Parathyroid adenoma (tissue), 2 donors: ENCODE data around the gene COQ8B.

Source experiments
- H2AFZ ChIP-seq: fragments of 300-600 bp; sonication (generic); one replicate; pipeline ENCODE4 v1.7.0; 2017; ENCODE audit warnings: antibody characterized with exemption, mild to moderate bottlenecking
- H3K27ac ChIP-seq: fragments of 300-600 bp; sonication (generic); one replicate; pipeline ENCODE4 v1.7.0; 2017
- H3K27me3 ChIP-seq: fragments of 300-600 bp; sonication (generic); one replicate; pipeline ENCODE4 v1.7.0; 2017; ENCODE audit warnings: low read length; ENCODE audit not compliant: control insufficient read depth, insufficient read depth
- H3K36me3 ChIP-seq: fragments of 300-600 bp; sonication (generic); one replicate; pipeline ENCODE4 v1.7.0; 2017; ENCODE audit warnings: low read length; ENCODE audit not compliant: control insufficient read depth, insufficient read depth
- H3K4me1 ChIP-seq: fragments of 300-600 bp; sonication (generic); one replicate; pipeline ENCODE4 v1.7.0; 2017; ENCODE audit warnings: control low read depth
- H3K4me2 ChIP-seq: fragments of 300-600 bp; sonication (generic); one replicate; pipeline ENCODE4 v1.7.0; 2017; ENCODE audit warnings: low read length
- H3K4me3 ChIP-seq: fragments of 300-600 bp; sonication (generic); one replicate; pipeline ENCODE4 v1.7.0; 2017; ENCODE audit warnings: low read depth, low read length
- H3K79me2 ChIP-seq: fragments of 300-600 bp; sonication (generic); one replicate; pipeline ENCODE4 v1.7.0; 2017; ENCODE audit warnings: control low read depth
- H3K9ac ChIP-seq: fragments of 300-600 bp; sonication (generic); one replicate; pipeline ENCODE4 v1.7.0; 2017; ENCODE audit warnings: mild to moderate bottlenecking
- H3K9me3 ChIP-seq: fragments of 300-600 bp; sonication (generic); one replicate; pipeline ENCODE4 v1.7.0; 2017; ENCODE audit warnings: low read length; ENCODE audit not compliant: control insufficient read depth
- CTCF ChIP-seq: fragments of 300-600 bp; sonication (generic); IDR thresholded peaks from one replicate; pipeline ENCODE4 v1.7.0; 2017; ENCODE audit warnings: antibody characterized with exemption, mild to moderate bottlenecking
- donor health status: primary hyperparathyroidism.

Gene COQ8B

GRCh38 chr19:40739030-40739839, 22.5 kb upstream of the COQ8B start:
- no peaks in the 10 kb centered on the region for H3K27me3 ChIP-seq
- H3K79me2 ChIP-seq = no peaks in the 10 kb centered on the region
- no peak overlapping the region for H3K4me3 ChIP-seq
- H3K4me2 ChIP-seq = no peak overlapping the region
- H3K36me3 ChIP-seq = no peaks in the 10 kb centered on the region
- no peak overlapping the region for H3K27ac ChIP-seq
- no peak overlapping the region for H3K9ac ChIP-seq
- H3K4me1 ChIP-seq = no peaks in the 10 kb centered on the region
- TF ChIP-seq CTCF = no peak
- no peaks in the 10 kb centered on the region for H3K9me3 ChIP-seq
- no peak overlapping the region for H2AFZ ChIP-seq

GRCh38 chr19:40737102-40737644, 20.5 kb upstream of the COQ8B start:
- Histone ChIP-seq H3K4me3 (no peak overlapping the region), H3K27ac (no peak overlapping the region), H3K27me3 (no peaks in the 10 kb centered on the region), H3K36me3 (no peaks in the 10 kb centered on the region), H2AFZ (no peak overlapping the region), H3K9ac (no peak overlapping the region), H3K4me2 (no peak overlapping the region), H3K9me3 (no peaks in the 10 kb centered on the region), H3K4me1 (no peaks in the 10 kb centered on the region), H3K79me2 (no peaks in the 10 kb centered on the region)
- TF ChIP-seq CTCF = no peak

- no peaks in the 10 kb centered on the region for H3K36me3 ChIP-seq
These were observed 20.0 kb upstream of the COQ8B start for GRCh38 chr19:40736661-40737060.

GRCh38 chr19:40735013-40735771, 18.5 kb upstream of the COQ8B start:
- no peaks in the 10 kb centered on the region for H3K9me3 ChIP-seq
- no peak overlapping the region for H3K4me3 ChIP-seq
- H3K27me3 ChIP-seq = no peaks in the 10 kb centered on the region
- no peak overlapping the region for H2AFZ ChIP-seq
- H3K4me1 ChIP-seq = no peaks in the 10 kb centered on the region
- no peak overlapping the region for H3K9ac ChIP-seq
- TF ChIP-seq CTCF = no peak
- no peak overlapping the region for H3K27ac ChIP-seq
- H3K4me2 ChIP-seq = no peak overlapping the region
- H3K36me3 ChIP-seq = no peaks in the 10 kb centered on the region
- no peaks in the 10 kb centered on the region for H3K79me2 ChIP-seq

More at GRCh38 chr19:40736661-40737060, 20.0 kb upstream of the COQ8B start:
- no peaks in the 10 kb centered on the region for H3K4me1 ChIP-seq
- no peaks in the 10 kb centered on the region for H3K9me3 ChIP-seq
- no peak overlapping the region for H3K4me2 ChIP-seq
- no peak for TF ChIP-seq CTCF
- no peak overlapping the region for H2AFZ ChIP-seq
- no peak overlapping the region for H3K9ac ChIP-seq
- H3K79me2 ChIP-seq = no peaks in the 10 kb centered on the region
- H3K27ac ChIP-seq = no peak overlapping the region
- no peaks in the 10 kb centered on the region for H3K27me3 ChIP-seq
- H3K4me3 ChIP-seq = no peak overlapping the region
